Gastrocnemius medialis (tissue), 4 donors: ENCODE data around the gene GLI2. TPM values are rescaled to one million over a fixed set of nuclear protein-coding genes. Genes with fewer than 3 reads are reported as not detected.

Experiments
- ATAC-seq, 2 donors: fragments of 150-250 bp; one replicate each; pipeline ENCODE4 v1.9.1; 2016
- DNase-seq, 2 donors: peaks; one replicate each; pipeline ENCODE4 v3.0.0-alpha.2; 2019
- H3K27ac ChIP-seq, 4 donors: fragments of 200-600 bp; sonication (generic); 1 replicate in 1 of 4; 2 replicates in 3 of 4; pipeline ENCODE4 v1.5.1; 2016 to 2018; ENCODE audit warnings: mild to moderate bottlenecking in 2 of 4, moderate library complexity in 1 of 4
- H3K27me3 ChIP-seq, 3 donors: fragments of 200-600 bp; sonication (generic) in 2 of 3; 1 replicate in 1 of 3; 2 replicates in 2 of 3; pipeline versions ENCODE4 v1.5.1 to v1.6.0; 2016 to 2019; ENCODE audit warnings: mild to moderate bottlenecking in 1 of 3, moderate library complexity in 1 of 3
- H3K36me3 ChIP-seq, 2 donors: fragments of 200-600 bp; sonication (generic) in 1 of 2; one replicate each; pipeline ENCODE4 v1.5.1; 2017 to 2018
- H3K4me1 ChIP-seq, 2 donors: fragments of 200-600 bp; sonication (generic) in 1 of 2; one replicate each; pipeline ENCODE4 v1.5.1; 2016 to 2017; ENCODE audit warnings: mild to moderate bottlenecking in 2 of 2
- H3K4me3 ChIP-seq, 4 donors: fragments of 200-600 bp; sonication (generic) in 3 of 4; 1 replicate in 1 of 4; 2 replicates in 3 of 4; pipeline ENCODE4 v1.5.1; 2016 to 2019; ENCODE audit warnings: mild to moderate bottlenecking in 2 of 4
- H3K9me3 ChIP-seq, 3 donors: fragments of 200-600 bp; sonication (generic) in 2 of 3; 1 replicate in 1 of 3; 2 replicates in 2 of 3; pipeline ENCODE4 v1.5.1; 2016 to 2019
- POLR2A ChIP-seq, 2 donors: fragments of 450-650 bp; IDR thresholded peaks; one replicate each; pipeline ENCODE4 v1.6.1; 2017; ENCODE audit warnings: antibody characterized with exemption in 2 of 2, mild to moderate bottlenecking in 2 of 2, moderate library complexity in 2 of 2
- in situ Hi-C, 4 donors: fragments of 200-750 bp; cut with MboI; loops; one replicate each; pipeline versions ENCODE4 v1.15.0 to v1.8.0; 2017; ENCODE audit warnings: low sequenced_read_pairs in 4 of 4
- intact Hi-C: fragments of 100-400 bp; cut with DNase I; formaldehyde crosslinking; loops from one replicate; pipeline ENCODE4 v1.15.1; 2023; ENCODE audit warnings: low total_unique reads
- total RNA-seq, 4 donors: library from RNA; depleted of rRNA; stranded (reverse); fragments of >200 nt; gene quantifications; one replicate each; pipeline versions ENCODE4 v1.1.0 to v1.2.3, GENCODE V29; 2016
- TF ChIP-seq, protein P1 (sequence below), 5 experiments: fragments of 450-650 bp in 3 of 5; fragments of 200-600 bp in 2 of 5; sonication (generic) in 2 of 5; IDR thresholded peaks in 4 of 5; conservative IDR thresholded peaks in 1 of 5; 1 replicate in 4 of 5; 2 replicates in 1 of 5; pipeline ENCODE4 v1.5.1; 2016 to 2019; ENCODE audit warnings: antibody characterized with exemption in 5 of 5, mild to moderate bottlenecking in 3 of 5, moderate library complexity in 3 of 5

GLI2 gene
- total RNA-seq, 4 donors from 2014 or later, result 0.27 to 0.49 (median 0.29) TPM

- TF ChIP-seq, protein P1, sequence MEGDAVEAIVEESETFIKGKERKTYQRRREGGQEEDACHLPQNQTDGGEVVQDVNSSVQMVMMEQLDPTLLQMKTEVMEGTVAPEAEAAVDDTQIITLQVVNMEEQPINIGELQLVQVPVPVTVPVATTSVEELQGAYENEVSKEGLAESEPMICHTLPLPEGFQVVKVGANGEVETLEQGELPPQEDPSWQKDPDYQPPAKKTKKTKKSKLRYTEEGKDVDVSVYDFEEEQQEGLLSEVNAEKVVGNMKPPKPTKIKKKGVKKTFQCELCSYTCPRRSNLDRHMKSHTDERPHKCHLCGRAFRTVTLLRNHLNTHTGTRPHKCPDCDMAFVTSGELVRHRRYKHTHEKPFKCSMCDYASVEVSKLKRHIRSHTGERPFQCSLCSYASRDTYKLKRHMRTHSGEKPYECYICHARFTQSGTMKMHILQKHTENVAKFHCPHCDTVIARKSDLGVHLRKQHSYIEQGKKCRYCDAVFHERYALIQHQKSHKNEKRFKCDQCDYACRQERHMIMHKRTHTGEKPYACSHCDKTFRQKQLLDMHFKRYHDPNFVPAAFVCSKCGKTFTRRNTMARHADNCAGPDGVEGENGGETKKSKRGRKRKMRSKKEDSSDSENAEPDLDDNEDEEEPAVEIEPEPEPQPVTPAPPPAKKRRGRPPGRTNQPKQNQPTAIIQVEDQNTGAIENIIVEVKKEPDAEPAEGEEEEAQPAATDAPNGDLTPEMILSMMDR (IDR thresholded peaks at IDR 0.05 in 4 of 5, conservative IDR thresholded peaks at IDR 0.05 in 1 of 5), result no peak
- no peak for TF ChIP-seq POLR2A (IDR thresholded peaks at IDR 0.05)
- Histone ChIP-seq H3K27ac (no peak overlapping the region), H3K4me1 (no peaks in the 10 kb centered on the region), H3K36me3 (no peaks in the 10 kb centered on the region), H3K27me3 (peaks cover 0 to 4% (median 0%) of the 10 kb centered on the region in 3 donors), H3K9me3 (no peaks in the 10 kb centered on the region), H3K4me3 (no peak overlapping the region)
- no peak for DNase-seq
- intact Hi-C loops (no loop called here), in situ Hi-C loops (loop anchor here in 2 of 4 donors (25.0 kb wide), 2 partner anchors 611 to 636 kb away; no protein-coding TSS in a partner anchor)
- ATAC-seq, result no peak
Observed at GRCh38 chr2:120701499-120701898, 34.2 kb upstream of the GLI2 start.

DNA sequence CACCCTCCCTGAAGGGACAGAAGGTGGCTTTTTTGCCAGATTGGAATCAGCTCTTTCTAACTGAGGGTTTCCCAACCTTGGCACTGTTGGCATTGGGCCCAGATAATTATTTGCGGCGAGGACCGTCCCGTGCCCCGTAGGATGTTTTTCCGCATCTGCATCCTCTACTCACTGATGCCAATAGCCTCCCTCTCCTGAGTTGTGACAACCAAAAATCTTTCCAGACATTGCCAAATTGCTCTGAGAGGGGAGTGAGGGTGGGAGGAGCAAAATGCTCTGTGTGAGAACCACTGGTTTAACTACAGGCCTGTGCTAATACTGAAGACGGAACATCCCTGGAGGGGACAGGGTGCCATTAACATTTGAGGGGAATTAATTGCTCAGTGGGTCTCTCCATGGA lies 33.6 kb upstream of the GLI2 start:
- ATAC-seq (no peak), DNase-seq (no peak)
- Histone ChIP-seq H3K4me1 (no peaks in the 10 kb centered on the region), H3K27me3 (peaks cover 0 to 4% (median 0%) of the 10 kb centered on the region in 3 donors), H3K27ac (no peak overlapping the region), H3K9me3 (no peaks in the 10 kb centered on the region), H3K4me3 (no peak overlapping the region), H3K36me3 (no peaks in the 10 kb centered on the region)
- in situ Hi-C loops, result loop anchor here in 2 of 4 donors (25.0 kb wide), 2 partner anchors 610 to 635 kb away; no protein-coding TSS in a partner anchor
- no peak for TF ChIP-seq POLR2A (IDR thresholded peaks at IDR 0.05)
- TF ChIP-seq, protein P1 (IDR thresholded peaks at IDR 0.05 in 4 of 5, conservative IDR thresholded peaks at IDR 0.05 in 1 of 5), result no peak
- intact Hi-C loops, result no loop called here

DNA sequence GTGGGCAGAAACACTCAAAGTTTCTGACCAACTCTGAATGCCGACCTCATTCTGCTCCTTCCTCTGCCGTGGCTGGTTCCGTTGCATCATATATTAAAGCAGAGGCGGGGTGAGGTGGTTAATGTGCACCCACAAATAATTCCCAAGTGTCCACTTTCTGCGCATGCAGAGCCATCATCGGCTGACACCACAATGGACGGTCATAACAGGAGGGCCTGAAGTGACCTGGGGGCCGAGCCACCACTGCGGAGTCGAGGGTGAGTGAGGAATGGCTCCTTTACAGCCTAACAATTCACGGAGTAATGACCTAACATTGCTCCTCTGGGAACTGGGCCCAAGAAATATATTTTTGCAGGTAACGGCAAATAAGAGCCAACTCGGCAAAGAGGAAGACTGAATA lies 32.9 kb upstream of the GLI2 start:
- intact Hi-C loops, result no loop called here
- TF ChIP-seq, protein P1 (IDR thresholded peaks at IDR 0.05 in 4 of 5, conservative IDR thresholded peaks at IDR 0.05 in 1 of 5), result no peak
- no peak for TF ChIP-seq POLR2A (IDR thresholded peaks at IDR 0.05)
- in situ Hi-C loops, result loop anchor here in 2 of 4 donors (25.0 kb wide), 2 partner anchors 610 to 634 kb away; no protein-coding TSS in a partner anchor
- Histone ChIP-seq H3K4me3 (no peak overlapping the region), H3K36me3 (no peaks in the 10 kb centered on the region), H3K4me1 (no peaks in the 10 kb centered on the region), H3K27me3 (no peaks in the 10 kb centered on the region), H3K27ac (no peak overlapping the region), H3K9me3 (no peaks in the 10 kb centered on the region)
- ATAC-seq, result no peak
- DNase-seq, result no peak

DNA sequence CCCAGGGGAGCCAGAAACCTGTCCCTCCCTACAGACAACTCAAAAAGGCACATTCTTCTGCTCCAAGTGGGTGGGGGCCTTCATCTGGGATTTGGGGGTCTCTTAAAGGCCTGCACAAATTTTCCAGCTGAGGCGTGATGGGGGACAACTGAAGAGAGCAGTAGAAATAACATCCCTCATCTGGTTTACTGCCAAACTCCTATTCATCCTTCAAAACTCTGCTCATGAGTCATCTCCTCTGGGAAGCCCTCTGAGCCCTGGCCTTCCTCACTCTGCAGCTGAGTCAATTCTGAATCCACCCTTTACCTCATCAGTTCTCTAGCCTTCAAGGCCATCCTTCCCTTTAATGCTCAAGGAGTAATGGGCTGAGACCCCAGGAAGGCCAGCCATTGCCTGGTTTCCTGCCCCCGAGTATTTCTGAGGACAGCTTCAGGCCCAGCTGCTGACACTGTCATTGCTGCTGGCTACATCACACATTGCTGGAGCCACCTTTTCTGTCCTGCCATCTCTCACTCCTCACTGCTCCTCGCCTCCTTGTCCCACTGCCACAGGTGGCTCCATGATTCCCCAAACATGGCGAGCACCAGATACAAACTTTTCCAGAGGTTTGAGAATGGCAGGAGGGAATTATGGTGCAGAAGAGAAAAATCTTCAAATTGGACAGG lies 32.2 kb upstream of the GLI2 start:
- no peaks in the 10 kb centered on the region for H3K9me3 ChIP-seq
- H3K4me1 ChIP-seq, result no peaks in the 10 kb centered on the region
- intact Hi-C loops, result no loop called here
- no peak overlapping the region for H3K27ac ChIP-seq
- in situ Hi-C loops, result loop anchor here in 2 of 4 donors (25.0 kb wide), 2 partner anchors 609 to 634 kb away; no protein-coding TSS in a partner anchor
- no peak for TF ChIP-seq POLR2A (IDR thresholded peaks at IDR 0.05)
- TF ChIP-seq, protein P1 (IDR thresholded peaks at IDR 0.05 in 4 of 5, conservative IDR thresholded peaks at IDR 0.05 in 1 of 5), result no peak
- DNase-seq (no peak), ATAC-seq (no peak)
- no peak overlapping the region for H3K4me3 ChIP-seq
- no peaks in the 10 kb centered on the region for H3K36me3 ChIP-seq
- no peaks in the 10 kb centered on the region for H3K27me3 ChIP-seq
